NCI-H226 (cell line): Measurements from ENCODE around the gene GSE1.

Experiments
- DNase-seq: peaks from one replicate; pipeline ENCODE4 v3.0.0-alpha.2; 2015

Gene GSE1

GRCh38 chr16:85637061-85637807 lies 24.1 kb downstream of the GSE1 start:
- no peak for DNase-seq

DNA sequence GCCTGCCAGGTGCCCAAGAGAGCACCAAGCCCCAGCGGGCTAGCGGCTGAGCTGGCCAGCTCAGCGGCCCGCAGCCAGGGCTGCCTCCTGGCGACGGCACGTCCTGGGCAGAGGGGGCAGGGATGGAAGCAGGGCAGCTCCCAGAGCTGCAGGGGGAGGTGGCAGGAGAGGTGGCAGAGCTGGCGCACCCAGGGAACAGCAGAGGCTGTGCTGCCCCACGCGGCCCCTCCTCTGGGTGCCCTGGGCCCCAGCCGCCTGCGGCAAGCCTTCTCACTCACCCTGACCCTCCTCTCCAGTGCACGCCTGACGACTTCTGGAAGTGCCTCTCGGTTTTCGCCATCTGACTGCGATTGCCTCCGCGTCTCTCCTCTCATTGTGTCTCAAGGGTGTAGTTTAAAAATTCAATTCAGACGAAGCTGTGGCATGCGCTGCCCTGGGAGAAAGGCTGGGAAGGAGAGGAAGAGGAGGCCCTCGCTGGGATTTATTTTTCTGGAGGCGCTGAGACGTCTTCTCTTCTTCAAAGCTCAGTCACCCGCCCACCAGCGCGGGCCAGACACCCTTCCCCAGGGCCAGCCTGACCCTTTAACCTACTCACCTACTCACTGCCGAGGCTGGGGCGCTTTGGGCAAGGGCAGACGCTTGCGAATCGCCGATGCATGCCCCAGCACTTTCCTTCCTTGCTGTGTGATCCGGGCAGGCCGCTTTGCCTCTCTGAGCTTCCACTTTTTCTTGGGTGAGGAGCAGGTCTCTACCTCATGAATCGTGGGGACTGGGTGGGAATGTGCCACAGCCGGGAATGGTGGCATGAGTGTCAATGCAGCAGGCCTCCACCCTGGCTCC lies 24.9 kb downstream of the GSE1 start:
- DNase-seq, result no peak

GRCh38 chr16:85638695-85639409 lies 25.7 kb downstream of the GSE1 start:
- no peak for DNase-seq

DNA sequence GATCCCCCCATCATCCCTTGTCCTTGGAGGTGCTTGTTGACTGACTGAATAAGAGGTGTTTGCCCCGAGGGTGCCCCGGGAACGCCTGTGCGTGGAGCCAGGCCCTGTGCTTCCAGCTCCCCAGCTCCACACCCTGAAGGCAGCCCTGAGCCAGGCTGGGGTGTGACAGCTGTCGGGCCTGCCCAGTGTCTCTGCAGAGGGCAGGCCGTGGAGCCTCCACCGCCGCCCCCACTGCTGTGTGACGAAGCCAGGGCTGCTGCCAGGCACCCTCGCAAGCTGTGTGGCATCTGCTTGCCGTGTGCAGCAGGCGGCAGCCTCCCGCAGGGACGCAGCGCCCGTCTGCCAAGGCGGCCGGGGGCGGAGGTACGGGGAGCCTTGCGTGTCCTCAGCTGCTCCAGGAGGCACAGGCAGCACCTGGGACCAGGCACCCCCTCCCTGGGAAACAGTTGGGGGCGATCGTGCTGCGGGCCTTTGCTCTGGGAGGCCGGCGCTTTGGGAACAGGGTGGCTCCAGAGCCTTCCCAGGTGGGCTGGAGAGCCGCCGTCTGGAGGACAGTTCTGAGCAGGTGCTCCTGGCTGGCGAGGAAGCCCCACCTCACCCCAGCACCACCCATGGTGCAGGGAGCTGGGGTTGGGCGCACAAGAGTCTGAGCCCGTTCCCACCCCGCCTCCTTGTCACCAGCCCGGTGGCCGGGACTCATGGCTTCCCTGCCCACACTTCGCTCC lies 26.6 kb downstream of the GSE1 start:
- DNase-seq, result no peak

DNA sequence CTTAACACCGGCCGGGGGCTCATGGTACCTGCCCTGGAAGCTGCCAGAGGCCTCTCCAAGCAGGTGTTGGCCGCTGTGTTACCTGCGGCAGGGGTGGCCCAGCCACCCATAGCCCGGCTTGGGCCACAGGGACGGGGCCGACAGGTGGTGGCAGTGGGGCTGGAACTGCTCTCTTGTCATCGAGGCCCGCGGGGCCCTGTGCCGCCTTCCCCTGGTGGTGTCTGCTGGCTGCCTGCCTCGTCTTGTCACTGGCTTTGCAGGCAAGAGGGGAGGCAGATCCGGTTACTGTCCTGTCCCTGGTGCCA lies 27.1 kb downstream of the GSE1 start:
- no peak for DNase-seq

DNA sequence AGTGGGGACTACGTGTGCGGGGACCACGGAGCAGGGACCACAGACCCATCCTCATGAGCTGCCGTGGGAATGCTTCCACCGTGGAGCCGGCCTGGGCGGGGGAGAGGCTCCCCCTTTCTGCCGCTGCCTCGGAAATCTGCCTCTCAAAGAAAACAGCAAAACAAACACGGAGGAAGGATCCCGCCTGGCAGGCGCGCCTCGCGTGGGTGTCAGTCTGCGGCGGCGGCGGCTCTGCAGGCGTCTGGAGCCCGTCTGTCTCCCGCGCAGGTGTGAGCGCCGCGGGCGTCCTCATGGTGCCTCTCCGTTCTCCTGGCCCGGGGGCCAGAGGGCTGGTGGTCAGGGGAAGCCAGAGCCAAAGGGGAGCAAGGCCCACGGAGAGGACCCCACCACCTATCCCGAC lies 27.5 kb downstream of the GSE1 start:
- DNase-seq, result no peak

DNA sequence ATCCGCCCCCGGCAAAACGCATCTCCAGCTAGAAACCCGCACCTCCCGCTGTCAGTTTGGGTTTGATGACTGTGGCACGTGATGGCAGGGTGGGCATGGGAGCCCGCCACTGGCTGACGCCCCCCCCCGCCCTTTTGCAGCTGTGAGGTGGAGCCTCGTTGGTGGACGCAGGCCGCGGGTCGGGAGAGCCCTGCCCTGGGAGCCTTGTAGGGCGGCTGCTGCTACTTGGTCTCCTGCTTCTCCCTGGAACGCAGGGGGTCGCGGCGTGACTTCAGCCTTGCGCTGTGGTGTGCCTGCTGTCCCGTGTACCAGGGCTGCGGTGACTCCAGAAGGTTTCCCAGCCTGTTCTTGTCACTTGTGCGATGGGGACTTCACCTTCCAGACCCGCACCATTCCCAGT lies 28.2 kb downstream of the GSE1 start:
- DNase-seq, result no peak

- no peak for DNase-seq
Observed at GRCh38 chr16:85641776-85642176, 28.7 kb downstream of the GSE1 start.

GRCh38 chr16:85642762-85643358 lies 29.7 kb downstream of the GSE1 start:
- DNase-seq, result no peak

GRCh38 chr16:85643631-85644030 lies 30.5 kb downstream of the GSE1 start:
- no peak for DNase-seq

- DNase-seq, result no peak
Observed at GRCh38 chr16:85644093-85644712, 31.1 kb downstream of the GSE1 start.

DNA sequence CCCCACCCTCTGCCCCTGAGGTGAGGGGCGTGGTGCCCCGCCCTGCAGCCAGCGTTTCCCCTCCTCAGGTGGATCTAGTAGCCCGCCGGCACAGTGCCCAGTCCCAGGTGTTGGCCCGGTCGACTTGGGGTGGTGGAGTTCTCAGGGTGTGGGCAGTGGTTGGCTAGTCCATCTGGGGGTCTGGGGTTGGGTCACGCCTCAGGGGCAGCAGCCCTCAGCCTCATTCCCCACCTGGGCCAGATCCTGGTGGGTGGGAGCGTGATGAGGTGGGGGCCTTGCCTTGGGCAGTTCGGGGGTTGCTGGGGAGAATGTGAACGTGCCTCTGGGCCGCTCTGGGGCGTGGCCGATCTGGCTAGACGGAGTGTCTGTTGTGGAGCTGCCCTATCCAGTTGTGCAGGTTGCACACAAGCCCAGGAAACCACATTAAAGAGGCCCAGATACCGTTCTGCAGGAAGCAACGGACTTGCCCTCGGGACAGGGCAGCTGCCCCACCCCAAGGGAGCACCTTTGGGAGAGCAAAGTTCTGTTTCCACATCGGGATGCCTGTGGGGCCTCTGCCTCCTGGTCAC lies 32.0 kb downstream of the GSE1 start:
- DNase-seq, result no peak

DNA sequence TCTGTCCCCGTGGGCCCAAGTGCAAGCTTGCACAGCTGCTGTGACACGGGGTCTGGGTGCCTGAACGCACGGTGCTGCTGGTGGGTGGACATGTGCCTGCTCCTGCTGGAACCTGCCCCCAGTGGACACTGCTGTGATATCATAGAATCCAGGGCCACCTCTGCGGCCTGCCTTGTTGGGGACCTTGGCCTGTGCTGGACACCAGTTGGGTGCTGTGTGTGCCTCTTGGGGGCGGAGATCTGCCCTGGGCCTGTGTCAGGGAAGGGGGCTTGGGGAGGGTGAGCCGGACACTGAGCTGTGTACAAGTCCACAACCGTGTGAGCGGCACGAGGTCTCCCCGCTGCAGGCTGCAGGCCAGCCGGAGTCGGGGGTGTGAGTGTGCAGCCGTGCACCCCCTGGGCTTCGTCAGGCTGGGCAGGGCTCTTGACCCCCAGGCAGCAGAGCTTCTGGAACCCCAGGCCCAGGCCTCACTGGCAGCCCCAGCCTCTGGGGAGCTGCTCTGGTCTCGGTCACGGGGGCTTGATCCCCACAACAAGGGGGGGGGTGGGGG lies 33.3 kb downstream of the GSE1 start:
- no peak for DNase-seq

DNA sequence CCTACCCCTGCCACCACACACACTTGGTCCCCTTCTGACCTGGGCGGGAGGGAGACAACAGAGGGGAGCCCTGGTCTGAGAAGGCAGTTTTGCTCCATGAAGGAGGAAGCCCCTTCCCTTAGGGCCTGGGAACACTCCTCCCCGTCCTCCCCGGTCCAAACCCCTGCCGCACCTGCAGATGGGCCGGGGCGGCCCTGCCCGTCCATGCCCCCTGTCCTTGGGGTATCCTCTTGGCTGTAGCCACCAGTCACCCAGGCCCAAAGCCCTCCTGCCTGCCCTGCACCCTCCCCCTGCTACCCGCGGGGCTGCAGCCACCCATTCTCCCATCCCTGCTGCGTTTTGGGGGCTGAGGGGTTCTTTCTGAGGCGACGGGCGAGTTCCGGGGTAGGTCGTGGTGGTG lies 33.9 kb downstream of the GSE1 start:
- no peak for DNase-seq

DNA sequence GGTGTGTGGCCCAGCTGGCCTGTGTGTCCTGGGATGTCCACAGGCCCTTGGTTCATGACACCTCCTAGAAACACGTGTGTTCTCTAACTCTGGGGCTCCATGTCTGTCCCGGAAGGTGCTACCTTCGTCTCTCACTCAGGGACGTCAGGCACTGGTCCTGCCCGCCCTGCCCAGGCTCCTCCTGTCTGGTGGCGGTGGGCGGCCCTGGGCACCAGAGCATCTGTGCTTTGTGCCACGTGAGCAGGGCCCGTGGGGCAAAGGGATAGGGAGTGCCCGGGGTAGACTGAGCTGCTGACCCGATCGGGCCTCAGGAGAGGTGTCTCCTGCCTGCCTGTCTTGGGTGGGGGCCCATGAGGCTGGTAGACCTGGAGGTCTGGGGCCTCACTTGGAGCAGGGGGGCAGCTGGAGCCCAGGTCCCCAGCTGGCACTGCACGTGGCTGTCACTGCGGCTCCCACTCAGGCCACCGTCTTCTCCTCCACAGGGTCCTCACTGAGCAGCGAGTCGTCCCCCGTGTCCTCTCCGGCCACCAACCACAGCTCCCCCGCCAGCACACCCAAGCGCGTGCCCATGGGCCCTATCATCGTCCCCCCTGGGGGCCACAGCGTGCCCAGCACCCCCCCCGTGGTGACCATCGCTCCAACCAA lies 35.1 kb downstream of the GSE1 start:
- no peak for DNase-seq

DNA sequence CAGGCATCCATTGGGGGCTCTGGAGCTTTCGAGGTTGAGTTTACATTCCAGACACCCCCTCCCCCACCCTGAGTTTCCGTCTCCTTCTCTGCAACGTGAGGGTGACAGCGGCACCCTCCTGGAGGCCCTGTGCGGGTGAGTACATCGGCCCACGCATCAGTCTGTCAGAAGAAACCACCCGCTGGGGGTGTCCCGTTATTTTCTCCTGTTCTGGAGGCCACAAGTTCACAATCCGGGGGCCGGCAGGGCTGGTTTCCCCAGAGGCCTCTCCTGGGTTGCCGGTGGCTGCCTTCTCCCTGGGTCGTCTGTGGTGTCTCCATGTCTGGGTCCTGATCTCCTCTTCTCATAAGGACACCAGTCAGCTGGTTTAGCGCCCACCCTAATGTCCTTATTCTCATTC lies 35.7 kb downstream of the GSE1 start:
- DNase-seq, result no peak

- no peak for DNase-seq
Observed at GRCh38 chr16:85649411-85650134, 36.5 kb downstream of the GSE1 start.

DNA sequence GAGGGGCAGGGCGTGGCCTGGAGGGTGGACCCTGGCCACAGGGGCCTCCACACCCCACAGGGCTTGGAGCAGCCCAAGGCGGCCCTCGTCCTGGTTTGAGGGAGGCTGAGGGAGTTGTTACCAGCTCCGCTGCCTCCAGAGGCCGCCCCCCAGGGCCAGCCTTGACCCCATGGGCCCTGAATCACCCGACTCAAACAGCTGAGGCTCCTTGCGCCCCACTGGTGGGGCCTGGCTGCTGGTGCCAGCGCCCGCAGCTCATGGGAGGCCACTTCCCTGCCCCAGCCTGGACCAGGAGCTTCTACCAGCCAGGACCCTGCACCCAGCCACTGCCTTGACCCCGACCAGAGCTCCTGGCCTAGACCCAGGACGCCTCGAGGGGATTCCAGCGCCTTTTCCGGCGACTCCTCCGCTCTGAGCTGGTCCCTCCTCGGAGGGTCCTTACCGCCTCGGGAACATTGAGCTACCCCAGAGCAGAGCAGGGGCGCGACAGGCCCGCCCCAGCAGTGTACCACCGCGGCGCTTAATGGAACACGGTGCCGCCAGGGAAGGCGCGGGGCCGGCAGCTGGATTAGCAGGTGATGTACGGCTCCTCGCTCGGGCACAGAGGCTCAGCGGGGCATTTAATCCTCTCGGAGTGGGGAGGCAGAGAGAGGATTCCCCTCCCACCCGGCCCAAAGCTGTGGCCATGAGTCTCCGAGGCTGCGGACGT lies 37.2 kb downstream of the GSE1 start:
- DNase-seq, result no peak

DNA sequence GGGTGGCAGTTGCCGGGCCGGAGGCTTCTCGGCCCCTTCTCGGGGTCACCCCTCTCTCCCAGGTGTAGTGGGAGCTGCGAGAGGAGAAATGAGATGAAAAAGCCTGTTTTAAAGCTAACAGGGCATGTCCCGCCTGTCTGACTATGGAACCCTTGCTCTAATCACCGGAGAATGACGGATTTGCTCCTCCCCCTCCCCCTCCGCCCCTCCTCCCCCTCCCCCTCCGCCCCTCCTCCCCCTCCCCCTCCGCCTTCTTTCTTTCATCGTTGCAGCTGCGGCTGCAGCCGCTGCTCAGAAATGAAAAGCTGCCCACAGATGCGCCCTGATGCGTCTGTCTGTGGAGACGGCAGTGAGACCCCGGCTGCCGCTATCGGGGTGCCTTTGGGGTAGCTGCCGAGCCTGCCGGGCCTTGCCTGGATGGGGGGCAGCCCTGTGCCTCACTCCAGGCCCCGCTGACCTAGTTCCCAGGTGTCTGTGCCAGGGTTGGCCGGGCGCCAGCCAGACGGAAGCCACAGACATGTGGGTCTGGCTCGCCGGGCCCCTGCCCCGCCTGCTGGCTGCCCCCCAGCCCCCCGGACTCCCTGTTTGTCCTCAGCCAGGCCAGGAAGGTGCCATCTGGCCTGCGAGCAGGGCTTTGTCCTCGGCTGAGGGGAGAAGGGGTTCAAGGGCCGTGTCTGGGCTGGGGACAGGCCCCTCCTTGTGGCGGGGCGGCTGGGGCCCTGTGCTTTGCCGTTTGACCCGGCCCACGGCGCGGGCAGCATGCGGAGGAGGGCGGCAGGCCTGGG lies 37.9 kb downstream of the GSE1 start:
- no peak for DNase-seq
